ENCODE data around the gene SEL1L2.

Gene SEL1L2

DNA sequence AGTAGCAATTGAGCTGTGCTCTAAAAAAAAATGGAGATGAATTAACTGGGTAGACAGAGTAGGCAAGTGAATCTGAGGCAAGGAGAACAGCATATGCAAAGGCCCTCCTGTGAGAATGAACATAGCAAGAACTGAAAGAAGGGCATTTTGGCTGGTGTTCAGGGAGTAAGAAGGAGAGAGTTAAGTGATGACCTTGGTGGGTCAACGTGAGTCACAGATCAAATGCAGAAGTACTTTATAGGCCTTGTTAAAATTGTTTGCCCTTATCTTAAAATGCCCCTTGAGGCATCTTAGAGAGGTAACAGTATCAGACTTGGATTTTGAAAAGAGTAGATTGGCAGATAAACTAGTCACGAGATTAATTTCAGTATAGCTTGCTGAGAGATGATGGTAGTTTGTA lies 181.0 kb downstream of the SEL1L2 start:
- DNase-seq: no peak

DNA sequence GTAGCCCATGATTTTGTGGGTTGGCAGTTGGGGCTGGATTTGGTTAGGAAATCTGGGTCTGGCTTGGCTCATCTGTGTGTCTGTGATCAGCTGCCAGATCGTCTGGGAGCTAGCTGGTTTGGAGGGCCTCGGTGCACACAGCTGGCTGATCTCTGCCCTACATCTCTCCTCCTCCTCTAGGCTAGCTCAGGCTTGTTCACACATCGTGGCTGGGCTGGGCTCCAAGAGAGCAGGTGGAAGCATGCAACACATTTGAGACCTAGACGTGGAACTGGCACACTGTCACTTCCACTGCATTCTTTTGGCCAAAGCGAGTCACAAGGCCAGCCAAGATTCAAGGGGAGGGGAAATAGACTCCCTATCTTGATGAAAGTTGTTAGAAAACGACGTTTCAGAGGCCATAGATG lies 189.7 kb downstream of the SEL1L2 start:
- peak; percentile 99 for DNase-seq

DNA sequence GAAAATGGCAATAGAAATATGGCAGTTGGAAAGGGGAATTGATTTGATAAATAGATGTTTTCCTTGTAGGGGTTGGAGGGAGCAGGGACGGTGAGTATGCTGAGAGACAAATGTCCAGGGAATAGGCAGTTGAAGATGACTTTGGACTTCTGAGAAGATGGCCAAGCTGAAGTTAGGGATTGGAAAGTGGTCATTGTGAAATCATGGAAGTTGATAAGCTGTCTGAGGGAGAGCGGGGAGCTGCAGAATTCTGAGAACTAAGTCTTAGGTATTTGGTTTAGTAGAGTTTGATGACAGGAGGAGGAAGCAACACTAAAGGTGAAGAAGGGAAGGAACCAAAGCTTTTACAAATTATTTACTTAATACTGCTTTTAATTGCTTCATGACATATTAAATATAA lies 190.4 kb downstream of the SEL1L2 start:
- no peak for DNase-seq

Data from NCI-H2171 treated with DMSO at 0.1 percent for 48 hours (cell line).